Measurements from ENCODE around the gene LRRC7. TPM values are rescaled to one million over a fixed set of nuclear protein-coding genes. Genes with fewer than 3 reads are reported as not detected.

The LRRC7 gene
- total RNA-seq, 1 donor from 2014 or later = not detected

DNA sequence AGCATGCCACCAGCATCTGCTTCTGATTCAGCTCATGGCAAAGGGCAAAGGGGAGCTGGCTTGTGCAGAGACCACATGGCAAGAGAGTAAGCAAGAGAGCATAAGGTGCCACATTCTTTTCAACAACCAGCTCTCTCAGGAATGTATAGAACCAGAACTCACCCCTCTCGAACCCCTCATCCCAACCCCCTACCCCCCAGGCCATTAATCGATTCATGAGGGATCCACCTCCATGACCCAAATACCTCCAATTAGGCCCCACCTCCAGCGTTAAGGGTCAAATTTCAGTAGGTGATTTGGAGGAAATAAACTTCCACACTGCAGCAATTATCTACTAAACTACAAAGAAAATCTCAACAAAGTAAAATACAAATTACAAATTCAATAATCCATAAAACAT is 32.2 kb upstream of the LRRC7 start:
- TF ChIP-seq, protein P1, sequence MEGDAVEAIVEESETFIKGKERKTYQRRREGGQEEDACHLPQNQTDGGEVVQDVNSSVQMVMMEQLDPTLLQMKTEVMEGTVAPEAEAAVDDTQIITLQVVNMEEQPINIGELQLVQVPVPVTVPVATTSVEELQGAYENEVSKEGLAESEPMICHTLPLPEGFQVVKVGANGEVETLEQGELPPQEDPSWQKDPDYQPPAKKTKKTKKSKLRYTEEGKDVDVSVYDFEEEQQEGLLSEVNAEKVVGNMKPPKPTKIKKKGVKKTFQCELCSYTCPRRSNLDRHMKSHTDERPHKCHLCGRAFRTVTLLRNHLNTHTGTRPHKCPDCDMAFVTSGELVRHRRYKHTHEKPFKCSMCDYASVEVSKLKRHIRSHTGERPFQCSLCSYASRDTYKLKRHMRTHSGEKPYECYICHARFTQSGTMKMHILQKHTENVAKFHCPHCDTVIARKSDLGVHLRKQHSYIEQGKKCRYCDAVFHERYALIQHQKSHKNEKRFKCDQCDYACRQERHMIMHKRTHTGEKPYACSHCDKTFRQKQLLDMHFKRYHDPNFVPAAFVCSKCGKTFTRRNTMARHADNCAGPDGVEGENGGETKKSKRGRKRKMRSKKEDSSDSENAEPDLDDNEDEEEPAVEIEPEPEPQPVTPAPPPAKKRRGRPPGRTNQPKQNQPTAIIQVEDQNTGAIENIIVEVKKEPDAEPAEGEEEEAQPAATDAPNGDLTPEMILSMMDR (IDR thresholded peaks at IDR 0.05; ENCODE audit: unreplicated experiment) = no peak
- Mint-ChIP-seq H3K9me3 (ENCODE audit: unreplicated experiment) (no peaks in the 10 kb centered on the region), H3K36me3 (ENCODE audit: low read depth, unreplicated experiment) (no peaks in the 10 kb centered on the region), H3K4me1 (ENCODE audit: unreplicated experiment) (peaks cover 7% of the 10 kb centered on the region), H3K27ac (ENCODE audit: unreplicated experiment) (no peak overlapping the region), H3K4me3 (ENCODE audit: unreplicated experiment) (no peak overlapping the region), H3K27me3 (ENCODE audit: unreplicated experiment) (no peaks in the 10 kb centered on the region)
- DNase-seq (ENCODE audit: low spot score) = no peak

DNA sequence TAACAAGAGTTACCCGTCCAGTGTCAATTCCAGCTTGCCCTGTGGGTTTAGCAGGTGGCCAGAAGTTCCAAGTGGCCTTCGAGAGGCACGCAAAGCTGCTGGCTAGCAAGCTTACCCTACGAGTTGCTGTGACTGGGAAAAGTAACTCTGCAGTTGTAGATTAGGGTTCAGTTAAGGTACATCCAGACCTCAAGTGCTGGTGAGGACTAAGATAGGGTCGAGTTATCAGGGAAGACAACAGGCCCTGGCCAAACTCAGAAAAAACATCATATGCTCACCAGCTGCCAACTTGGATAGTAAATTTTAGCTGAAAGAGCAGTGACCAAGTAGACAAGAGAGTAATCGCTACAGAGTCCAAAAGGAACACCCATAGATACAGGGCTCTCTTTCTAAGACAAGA is 27.7 kb upstream of the LRRC7 start:
- DNase-seq (ENCODE audit: low spot score) = no peak
- TF ChIP-seq, protein P1 (IDR thresholded peaks at IDR 0.05; ENCODE audit: unreplicated experiment) = no peak
- Mint-ChIP-seq H3K27ac (ENCODE audit: unreplicated experiment) (no peak overlapping the region), H3K4me3 (ENCODE audit: unreplicated experiment) (no peak overlapping the region), H3K36me3 (ENCODE audit: low read depth, unreplicated experiment) (no peaks in the 10 kb centered on the region), H3K4me1 (ENCODE audit: unreplicated experiment) (peaks cover 12% of the 10 kb centered on the region), H3K9me3 (ENCODE audit: unreplicated experiment) (no peaks in the 10 kb centered on the region), H3K27me3 (ENCODE audit: unreplicated experiment) (no peaks in the 10 kb centered on the region)

DNA sequence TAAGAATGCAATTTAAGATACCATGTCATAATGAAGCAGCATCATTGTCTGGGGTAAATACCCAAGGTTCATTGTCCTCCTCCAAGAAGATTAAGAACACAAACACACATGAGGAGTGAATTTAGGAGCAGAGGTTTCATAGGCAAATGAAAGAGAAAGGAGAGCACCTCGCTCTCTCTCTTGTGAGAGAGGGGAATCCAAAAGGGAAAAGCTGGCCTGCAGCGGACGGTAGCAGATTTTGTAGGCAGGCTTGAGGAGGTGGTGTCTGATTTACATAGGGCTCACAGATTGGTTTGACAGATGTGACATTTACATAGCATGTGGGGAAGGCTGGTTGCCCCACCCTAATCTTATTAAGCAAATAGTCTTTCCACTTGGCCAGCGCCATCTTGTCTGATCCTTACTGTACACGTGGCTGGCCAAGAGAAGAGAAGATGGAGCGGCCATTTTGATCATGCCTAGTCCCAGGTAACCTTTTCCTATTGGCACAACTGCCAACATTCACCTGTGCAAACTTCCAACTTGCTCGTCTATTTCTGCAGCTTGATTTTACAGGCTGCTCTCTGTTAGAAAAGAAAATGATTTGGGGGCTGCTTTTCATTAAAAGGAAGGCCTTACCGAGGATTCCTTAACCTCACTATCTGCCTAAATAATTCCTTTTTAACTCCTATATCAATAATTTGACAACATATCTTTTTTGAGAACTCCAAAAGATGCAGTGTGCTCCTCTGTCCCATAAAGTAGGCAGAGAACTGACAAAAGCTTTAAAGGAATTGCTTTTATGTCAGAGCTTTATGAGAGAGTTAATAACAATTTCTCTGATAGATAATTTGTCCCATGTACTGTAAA is 16.0 kb upstream of the LRRC7 start:
- H3K36me3 Mint-ChIP-seq (ENCODE audit: low read depth, unreplicated experiment) = no peaks in the 10 kb centered on the region
- TF ChIP-seq, protein P1 (IDR thresholded peaks at IDR 0.05; ENCODE audit: unreplicated experiment) = no peak
- H3K27me3 Mint-ChIP-seq (ENCODE audit: unreplicated experiment) = no peaks in the 10 kb centered on the region
- no peak overlapping the region for H3K4me3 Mint-ChIP-seq (ENCODE audit: unreplicated experiment)
- no peak overlapping the region for H3K27ac Mint-ChIP-seq (ENCODE audit: unreplicated experiment)
- no peak for DNase-seq (ENCODE audit: low spot score)
- no peaks in the 10 kb centered on the region for H3K4me1 Mint-ChIP-seq (ENCODE audit: unreplicated experiment)
- H3K9me3 Mint-ChIP-seq (ENCODE audit: unreplicated experiment) = no peaks in the 10 kb centered on the region

DNA sequence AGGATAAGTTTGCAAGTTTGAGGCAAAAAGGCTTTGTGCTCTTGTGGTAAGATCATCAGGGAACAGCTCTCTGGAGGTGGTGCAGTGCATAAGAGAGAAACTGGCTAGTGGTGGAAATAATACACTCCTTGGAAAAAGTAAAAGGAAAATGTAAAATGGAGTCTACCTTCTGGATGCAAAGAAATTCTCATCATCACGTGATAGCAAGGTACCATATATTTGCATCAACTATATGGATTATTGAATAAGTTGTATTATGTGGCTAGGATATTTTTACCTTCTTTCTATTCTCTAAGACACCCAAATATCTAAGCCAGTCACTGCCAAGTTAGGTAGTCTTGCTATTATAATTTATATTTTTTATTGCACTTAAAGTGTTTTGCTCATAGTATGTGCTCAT is 14.0 kb upstream of the LRRC7 start:
- TF ChIP-seq, protein P1 (IDR thresholded peaks at IDR 0.05; ENCODE audit: unreplicated experiment) = no peak
- no peaks in the 10 kb centered on the region for H3K4me1 Mint-ChIP-seq (ENCODE audit: unreplicated experiment)
- no peaks in the 10 kb centered on the region for H3K9me3 Mint-ChIP-seq (ENCODE audit: unreplicated experiment)

DNA sequence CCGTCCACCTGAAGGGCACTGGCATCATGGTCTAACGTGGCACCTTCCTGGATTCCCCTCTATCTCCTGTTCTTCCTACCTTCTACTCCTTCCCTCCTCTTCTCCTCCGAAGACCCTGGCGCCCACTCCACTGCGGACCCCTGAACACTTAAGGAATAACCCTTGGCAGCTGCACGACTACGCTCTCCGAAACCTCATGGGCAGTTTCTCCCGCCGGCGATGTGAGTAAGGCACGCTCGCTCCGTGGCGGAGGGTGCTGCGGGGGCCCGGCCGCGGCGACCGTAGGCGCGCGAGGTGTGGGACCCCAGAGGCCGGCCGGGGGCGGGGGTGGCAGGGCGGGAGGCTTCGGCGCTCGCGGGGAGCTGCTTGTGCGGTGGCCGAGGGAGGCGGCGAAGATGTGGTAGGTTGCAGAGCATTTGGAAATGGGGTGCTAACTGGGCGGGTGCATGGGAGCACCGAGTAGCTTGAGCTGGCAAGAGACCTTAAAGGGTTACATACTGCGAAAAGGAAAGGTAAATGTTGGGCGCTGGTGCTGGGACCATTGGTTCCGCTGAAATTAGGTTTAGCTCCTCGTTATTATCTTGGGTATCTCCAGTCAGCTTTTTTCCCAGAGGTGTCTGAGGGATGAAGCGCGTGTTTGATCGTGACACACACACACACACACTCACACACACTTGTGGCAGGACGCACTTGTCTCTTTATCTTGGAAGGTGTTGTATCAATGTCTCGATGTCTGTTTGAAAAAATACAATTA is 876 bp downstream of the LRRC7 start:
- no peaks in the 10 kb centered on the region for H3K9me3 Mint-ChIP-seq (ENCODE audit: unreplicated experiment)
- peaks cover 18% of the 10 kb centered on the region for H3K4me1 Mint-ChIP-seq (ENCODE audit: unreplicated experiment)
- peaks cover 13% of the 10 kb centered on the region for H3K27me3 Mint-ChIP-seq (ENCODE audit: unreplicated experiment)
- TF ChIP-seq, protein P1 (IDR thresholded peaks at IDR 0.05; ENCODE audit: unreplicated experiment) = no peak
- H3K36me3 Mint-ChIP-seq (ENCODE audit: low read depth, unreplicated experiment) = peaks cover 5% of the 10 kb centered on the region
- peak overlapping the region; percentile 87 for H3K4me3 Mint-ChIP-seq (ENCODE audit: unreplicated experiment)
- H3K27ac Mint-ChIP-seq (ENCODE audit: unreplicated experiment) = peak overlapping the region; percentile 72
- no peak for DNase-seq (ENCODE audit: low spot score)

More for the DNA sequence above, 14.0 kb upstream of the LRRC7 start:
- H3K4me3 Mint-ChIP-seq (ENCODE audit: unreplicated experiment) = no peak overlapping the region
- no peak for DNase-seq (ENCODE audit: low spot score)
- no peaks in the 10 kb centered on the region for H3K36me3 Mint-ChIP-seq (ENCODE audit: low read depth, unreplicated experiment)
- no peaks in the 10 kb centered on the region for H3K27me3 Mint-ChIP-seq (ENCODE audit: unreplicated experiment)
- H3K27ac Mint-ChIP-seq (ENCODE audit: unreplicated experiment) = no peak overlapping the region

Measured in endothelial cell (in vitro differentiated cells).